ENCODE results near the gene SPOP.
"Not testable (repeated sequence)": the region's sequence is repeated elsewhere in the genome, so short reads cannot be mapped to it uniquely, and the experiment has no call there.

Gene SPOP

DNA sequence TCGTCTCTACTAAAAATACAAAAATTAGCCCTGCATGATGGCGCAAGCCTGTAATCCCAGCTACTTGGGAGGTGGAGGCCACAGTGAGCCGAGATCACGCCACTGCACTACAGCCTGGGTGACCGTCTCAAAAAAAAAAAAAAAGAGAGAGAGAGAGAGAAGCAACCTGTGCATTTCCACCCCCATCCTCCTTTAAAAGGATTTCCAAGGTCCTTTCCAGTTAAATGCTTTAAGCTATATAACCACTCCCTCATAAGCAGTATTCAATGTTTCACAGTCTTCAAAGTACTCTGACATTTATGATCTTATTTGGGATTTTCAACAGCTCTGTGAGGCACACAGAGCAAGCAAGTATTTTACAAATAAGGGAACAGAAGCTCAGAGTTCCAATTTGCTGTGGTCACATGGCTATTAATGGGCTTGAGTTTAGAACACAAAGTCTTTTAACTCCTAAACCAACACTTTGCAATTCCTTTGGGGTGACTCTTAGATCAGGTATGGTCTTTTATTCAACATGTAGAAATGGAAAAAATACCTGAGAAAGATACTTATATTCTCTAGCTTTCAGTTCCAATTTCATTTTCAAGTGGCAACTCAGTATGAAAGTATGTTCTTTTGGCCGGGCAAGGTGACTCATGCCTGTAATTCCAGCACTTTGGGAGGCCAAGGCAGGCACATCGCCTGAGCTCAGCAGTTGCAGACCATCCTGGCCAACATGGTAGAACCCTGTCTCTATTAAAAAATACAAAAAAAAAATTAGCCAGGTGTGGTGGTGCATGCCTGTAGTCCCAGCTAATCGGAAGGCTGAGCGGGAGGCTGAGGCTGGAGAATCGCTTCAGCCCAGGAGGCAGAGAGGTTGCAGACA is 31.3 kb downstream of the SPOP start:
- no peak for DNase-seq

DNA sequence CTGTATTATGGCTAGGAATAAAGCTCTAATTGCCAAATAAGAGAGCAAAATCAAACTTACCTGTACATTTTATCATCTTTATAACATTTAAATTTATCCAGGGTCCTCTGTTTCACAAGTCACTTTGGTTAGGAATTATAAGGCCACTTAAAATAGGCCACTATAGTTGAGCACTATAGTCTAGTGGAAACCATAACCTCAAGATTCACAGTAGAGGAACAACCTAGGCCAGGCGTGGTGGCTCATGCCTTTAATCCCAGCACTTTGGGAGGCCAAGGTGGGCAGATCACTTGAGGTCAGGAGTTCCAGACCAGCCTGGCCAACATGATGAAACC is 31.9 kb downstream of the SPOP start:
- not testable (repeated sequence) for DNase-seq

DNA sequence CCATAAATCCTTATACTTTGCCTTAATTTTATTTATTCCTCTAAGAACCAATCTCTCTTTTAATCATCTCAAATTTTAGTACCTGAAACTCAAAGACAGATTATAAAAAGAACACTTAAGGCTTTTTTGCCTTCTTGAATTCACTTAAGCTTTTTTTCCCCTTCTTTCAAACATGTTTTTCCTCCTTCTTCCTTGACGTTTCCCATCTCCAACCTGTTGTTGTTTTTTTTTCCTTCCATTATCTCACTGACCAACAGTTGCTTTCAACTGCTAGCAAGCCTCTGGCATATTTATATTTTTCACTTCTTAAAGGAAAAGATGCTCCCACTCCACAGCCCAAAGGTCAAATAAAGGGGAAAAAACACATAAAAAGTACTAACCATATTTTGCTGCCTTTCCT is 32.2 kb downstream of the SPOP start:
- DNase-seq: no peak

DNA sequence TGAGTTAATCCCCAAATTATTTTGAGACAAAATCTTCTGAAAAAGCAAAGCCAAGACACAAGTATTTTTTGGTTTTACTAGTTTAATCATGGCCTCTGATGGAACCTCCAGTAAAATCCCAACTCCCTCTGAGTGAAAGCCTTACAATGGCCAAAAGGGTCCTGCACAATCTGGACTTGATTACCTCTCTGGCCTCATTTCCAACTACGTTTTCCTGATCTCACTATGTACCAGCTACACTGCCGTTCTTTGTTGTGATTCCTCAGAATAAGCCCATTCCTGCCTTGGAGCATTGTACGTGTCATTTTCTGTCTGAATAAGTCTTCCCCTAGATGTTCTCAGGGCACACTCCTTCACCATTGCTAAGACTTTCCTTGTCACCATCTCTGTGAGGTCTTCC is 37.3 kb downstream of the SPOP start:
- no peak for DNase-seq

DNA sequence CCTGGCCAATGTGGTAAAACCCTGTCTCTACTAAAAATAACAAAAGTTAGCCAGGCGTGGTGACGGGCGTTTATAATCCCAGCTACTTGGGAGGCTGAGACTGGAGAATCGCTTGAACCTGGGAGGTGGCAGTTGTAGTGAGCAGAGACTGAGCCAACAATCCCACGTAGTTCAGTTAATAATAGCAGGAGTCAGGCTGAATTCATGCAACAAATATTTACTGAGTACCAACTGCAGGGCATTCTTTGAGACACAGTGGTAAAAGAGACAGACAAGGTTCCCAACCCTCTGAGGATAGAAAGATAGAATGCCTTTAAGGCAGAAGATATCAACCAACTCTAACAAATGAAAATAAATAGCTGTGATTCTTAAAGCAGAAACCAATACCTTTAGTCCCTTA is 39.1 kb downstream of the SPOP start:
- DNase-seq: no peak

DNA sequence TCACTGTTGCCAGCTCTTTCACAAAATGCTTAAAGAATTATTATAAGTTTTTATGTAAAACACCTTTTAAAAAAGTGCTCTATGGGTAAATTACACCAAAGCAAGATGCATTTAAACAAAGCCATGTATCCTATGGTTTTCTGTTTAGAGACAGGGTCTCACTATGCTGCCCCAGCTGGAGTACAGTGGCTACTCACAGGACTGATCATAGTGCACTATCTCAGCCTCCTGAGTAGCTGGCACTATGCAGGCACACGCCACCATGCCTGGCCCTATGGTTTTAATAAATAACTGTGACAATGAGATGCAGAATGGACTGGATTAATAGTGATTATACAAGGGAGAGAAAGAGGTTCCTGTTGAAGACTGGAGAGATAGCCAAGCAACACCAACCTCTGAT is 40.2 kb downstream of the SPOP start:
- DNase-seq: no peak

DNA sequence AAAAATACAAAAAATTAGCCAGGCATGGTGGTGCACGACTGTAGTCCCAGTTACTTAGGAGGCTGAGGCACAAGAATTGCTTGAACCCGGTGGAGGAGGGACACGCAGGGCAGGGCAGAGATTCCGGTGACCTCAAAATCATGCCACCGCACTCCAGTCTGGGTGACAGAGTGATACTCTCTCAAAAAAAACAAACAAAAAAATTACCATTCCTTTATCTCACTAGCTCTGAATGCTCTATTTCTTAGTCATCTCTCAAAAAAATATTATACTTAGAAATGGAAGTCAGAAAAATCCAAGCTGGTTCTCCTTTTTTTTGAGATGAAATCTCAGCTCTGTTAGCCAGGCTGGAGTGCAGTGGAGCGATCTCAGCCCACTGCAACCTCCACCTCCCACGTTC is 40.8 kb downstream of the SPOP start:
- DNase-seq: no peak

DNA sequence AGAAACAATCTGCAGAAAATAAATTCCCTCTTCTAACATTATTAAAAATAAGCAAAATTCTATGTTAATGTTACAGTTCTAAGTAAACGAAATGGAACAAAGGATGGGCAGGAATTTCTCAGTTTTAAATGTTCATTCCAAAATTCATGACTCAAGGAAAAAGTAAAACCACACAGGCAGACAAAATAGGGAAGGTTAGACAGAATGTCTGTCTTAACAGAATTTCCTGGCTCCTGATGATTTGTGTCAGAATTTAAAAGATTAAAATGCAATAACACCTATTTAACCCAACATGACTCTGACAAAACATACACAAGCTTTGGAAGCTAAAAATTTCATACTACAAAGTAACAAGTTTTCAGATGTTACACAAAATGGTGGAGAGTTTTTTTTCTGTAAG is 42.8 kb downstream of the SPOP start:
- DNase-seq: no peak

DNA sequence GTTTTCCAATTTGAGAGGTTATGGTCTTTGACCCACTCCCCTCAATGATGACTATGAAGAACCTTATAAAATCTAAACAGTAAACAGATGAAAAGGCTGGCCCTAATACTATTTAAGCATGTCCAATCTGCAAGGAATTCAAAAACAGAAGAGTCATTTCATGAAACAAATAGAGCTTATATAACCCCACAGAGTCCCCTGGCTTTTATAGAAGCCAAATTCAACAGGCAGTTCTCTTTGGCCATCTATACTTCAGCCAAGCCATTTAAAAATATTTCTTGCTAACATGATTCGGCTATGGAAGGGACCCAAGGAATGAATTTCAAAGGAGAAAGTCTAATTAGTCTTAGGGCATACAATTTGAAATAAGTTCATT is 43.4 kb downstream of the SPOP start:
- DNase-seq: peak in 1 of 2 donors; percentile 14

DNA sequence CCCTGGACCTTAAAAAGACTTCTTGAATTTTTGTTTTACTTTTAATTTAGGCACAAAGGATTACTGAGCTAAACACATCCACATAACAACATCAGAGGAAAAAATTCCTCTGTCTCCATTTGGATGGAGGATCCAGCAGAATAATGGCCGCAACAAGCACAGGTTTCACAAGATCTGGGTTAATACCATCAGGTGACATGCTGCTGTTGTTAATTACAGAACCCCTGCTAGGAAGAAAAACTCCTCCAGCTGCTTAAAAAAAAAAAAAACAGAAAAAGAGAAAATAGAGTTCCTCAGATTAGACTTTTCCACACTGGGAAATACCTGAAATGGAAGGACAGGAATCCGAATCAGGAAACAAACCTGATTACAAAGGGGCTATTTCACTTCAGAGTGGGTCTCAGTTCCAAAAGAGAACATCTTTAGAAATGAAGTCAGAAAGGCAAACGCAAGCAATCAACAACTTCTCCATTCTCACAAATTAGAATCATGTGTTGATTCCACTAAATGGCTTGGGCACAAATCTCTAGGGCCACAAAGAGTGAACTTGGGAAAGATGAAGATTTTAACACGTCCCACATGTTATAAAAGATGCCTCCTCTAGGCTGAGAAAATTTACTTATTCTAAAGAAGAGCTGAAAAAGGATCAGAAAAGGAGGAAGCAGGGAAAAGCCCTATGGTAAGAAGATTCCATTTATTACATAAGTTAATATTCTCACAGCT is 44.0 kb downstream of the SPOP start:
- no peak for DNase-seq

DNA sequence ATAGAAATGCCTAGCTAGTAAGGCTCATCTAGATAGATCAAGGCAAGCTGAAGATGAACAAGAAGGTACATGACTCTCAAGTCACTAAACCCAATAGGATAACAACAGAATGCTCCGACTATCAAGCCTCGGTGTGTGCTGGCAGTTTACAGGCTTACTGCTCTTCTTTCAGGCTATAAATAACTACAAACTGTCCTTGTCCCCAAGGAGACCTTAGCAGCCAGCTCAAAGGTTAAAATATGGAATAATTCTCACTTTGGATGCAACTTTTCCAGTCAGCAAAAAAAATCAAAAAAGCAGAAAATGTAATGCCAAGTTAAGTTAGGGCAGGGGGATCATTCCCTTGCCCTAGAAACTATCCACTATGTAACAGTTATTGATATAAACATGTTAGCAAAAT is 44.6 kb downstream of the SPOP start:
- DNase-seq: no peak

DNA sequence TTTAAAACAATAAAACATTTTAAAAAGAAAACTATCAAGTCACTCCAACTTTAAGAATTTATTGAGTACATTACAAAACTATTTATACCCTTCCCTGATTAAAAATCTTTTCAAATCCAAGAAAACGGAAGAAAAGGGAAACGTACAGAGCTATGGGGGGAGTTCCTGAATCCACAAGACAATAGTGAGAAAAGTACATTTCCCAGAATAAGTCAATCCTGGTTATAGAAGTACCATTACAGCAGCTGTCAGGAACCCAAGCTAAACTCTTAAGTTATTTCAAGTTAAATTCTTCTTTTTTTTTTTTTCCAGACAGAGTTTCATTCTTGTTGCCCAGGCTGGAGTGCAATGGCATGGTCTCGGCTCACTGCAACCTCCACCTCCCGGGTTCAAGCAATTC is 45.7 kb downstream of the SPOP start:
- no peak for DNase-seq

DNA sequence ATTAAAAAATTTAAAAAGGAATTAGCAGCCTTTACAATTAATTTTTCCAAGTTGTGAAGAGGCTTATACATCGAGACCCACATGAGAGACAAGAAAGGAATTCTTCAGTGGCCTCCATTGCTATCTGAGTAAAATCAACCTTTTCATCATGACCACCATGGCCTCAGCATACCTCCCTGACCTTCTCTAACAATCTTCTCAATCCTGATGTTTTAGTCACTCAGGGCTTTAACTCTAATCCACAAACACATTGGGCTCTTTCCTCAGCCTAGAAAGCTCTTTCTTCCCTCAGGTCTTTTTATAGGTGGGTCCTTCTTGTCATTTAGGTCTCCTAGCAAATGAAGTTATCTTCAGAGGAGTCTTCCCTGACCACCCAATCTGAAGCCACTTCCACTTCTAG is 46.4 kb downstream of the SPOP start:
- no peak for DNase-seq

DNA sequence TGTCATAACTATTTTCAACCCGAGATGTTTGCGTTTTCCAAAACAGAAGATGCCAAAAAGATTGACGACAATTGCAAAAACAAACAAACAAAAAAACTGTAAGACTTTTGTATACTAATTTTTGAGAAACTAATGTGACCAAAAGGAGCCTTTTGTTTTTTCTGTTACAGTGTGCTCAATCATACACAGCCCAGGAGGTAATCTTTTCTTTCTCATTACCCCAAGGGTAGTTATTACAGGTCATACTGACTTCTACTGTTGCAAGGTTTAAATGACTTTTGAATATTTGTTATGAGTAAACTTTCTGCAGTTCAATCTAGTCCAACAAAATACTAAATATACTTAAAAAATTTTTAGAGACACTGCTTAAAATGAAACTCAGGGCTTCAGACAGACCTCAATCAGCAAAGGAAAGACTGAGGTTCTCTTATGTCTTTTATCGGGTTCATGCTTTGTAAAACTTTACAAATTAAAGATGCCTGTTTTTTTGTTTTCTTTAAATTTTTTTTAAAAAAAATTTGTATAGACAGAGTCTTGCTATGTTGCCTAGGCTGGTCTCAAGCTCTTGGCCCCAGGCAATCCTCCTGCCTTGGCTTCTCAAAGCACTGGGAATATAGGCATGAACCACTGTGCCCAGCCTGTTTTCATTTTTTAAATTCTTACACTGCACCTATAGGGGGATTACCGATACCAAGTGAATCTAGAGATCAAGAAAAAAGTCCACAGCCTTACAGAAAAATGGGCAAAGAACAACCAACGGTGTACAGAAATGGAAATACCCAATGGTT is 47.6 kb downstream of the SPOP start:
- no peak for DNase-seq

DNA sequence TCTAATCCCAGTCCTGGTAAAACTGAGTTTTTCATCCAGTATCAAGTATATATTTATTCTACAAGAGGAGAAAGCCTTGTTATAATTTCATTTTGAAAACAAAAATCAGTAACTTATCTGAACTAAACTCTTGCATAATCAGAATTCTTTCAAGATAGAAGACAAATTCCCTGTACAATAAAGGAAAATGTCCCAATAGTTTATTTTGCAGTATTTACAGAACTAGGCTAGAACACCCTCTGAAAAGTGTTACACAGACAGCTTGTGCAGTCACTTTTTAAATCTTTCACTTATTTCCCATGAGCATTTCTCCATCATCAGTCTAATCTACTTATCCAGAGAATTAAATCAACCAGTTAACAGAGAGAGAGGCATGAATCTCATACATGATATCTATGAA is 48.5 kb downstream of the SPOP start:
- DNase-seq: no peak

DNA sequence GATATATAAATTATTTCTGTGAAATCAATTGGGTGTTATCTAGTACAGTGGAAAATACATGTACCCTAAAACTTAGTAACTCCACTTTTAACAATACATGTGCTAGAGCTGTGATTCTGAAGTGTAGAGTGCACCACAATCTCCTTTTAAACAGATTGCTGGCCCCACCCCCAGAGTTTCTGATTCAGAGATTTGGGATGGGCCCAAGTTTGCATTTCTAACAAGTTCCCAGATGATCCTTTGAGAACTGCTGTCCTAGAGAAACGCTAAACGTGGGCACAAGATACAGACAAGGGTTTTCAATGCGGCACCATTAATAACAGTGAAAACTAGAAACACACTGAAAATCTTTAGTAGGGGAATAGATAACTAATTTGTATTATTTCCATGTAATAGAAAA is 53.0 kb downstream of the SPOP start:
- DNase-seq: no peak

DNA sequence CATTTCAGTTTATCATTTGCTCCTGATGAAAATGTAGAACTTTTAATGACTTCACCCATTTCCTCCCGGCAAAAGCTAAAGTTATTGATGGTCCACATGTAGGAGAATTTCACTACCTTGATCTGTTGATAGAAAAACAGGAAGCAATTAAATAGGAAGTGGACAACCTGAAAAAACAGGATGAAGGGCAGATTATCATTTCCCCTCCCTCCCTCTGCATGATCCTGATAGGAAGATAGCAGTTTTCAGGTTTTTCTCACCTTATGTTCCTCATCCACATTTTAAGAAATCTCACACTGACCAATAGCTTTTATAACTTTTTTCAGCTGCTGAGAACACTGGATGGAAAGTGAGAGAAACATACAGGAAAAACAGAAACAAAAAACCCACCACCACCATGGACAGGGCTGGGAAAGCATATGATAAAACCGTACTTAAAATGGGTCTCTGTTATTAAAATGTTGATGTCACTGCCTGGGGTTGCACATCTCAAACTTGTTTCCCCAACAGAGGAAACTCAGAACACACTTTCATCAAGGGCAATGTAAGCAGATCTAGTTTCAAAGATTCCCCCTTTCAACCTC is 55.9 kb downstream of the SPOP start:
- no peak for DNase-seq

DNA sequence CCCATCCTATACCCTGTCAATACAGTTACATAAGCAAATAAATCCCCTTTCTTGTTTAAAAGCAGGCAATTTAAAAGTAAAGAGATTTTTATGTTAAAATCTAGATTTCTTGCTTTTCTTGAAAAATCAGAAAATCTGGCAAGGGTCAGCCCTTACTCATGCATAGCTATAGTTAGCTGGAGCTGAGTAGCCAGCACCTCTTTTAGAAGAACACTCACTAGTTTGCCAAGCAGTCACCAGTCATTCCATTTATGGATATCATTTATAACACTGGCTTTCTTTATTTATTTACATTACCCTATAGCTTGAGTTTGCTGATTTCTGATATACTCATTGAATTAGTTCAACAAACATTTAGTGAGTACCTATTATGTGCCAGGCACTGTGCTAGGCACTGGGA is 56.5 kb downstream of the SPOP start:
- DNase-seq: no peak

DNA sequence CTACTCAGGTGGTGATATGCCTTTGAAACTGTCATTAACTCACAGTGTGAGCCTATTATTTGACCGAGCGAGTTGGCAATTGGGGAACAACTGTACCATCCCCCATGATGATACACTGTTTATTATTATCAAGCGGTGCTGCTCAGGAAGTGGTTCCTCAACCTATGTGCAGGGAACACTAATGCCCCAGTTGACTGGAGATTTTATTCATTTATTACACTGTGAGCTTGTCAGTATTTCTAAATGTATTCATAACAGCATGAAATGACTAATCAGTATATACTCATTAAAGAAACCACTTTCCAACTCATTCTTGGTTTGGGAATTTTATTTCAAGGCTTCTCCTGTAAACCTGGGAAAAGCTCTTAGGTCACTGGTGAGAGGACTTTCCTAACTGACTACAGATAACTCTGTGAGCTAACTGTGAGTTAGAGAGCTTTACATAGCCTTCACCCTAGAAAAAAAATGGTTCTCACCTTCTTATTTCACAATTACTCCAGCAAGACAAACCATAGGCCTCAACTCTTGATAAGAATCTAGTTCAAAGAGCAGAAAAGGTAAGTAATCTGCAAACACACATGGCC is 59.8 kb downstream of the SPOP start:
- no peak for DNase-seq

DNA sequence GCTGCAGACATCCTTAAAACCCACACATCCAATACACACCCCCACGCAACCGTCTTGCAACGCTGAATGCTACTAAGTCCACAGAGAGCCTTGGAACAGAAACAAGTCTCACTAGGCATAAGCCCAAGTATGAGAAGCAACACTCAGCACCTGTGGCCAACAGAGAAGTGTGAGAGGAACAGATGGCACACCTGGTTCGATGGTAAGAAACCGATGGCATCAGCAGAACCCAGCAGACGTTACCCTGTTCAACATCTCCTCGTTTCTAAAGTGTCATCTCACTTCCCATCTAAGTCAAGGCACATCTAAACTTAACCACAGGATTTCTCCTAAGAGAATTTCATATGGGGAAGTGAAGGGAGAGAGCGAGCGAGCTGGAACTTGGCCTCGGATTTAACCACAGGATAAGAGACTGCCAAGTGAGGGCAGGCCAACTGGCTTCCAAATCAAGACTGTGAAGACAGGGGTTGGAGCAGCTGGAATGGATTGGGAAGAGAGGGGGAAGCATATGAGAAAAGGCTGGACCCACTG is 61.2 kb downstream of the SPOP start:
- DNase-seq: peak in 1 of 2 donors; percentile 54

DNA sequence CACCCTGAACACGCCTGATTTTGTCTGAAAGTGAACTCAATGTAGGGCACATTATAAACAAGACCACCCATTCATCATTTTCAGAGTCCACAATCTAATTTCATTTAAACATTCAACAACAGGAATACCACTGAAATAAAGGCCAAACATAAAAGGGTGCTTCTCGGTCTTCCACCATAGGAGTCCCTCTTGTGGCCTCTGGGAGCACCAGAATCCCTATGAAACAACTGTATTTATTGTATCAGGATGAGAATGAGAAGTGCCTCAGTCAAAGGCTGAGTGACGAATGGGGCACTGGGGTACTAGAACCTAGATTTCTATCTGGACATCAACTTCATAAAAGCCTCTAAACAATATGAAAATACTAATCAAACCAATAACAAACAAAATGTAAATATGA is 61.8 kb downstream of the SPOP start:
- DNase-seq: peak in 1 of 2 donors; percentile 4

DNA sequence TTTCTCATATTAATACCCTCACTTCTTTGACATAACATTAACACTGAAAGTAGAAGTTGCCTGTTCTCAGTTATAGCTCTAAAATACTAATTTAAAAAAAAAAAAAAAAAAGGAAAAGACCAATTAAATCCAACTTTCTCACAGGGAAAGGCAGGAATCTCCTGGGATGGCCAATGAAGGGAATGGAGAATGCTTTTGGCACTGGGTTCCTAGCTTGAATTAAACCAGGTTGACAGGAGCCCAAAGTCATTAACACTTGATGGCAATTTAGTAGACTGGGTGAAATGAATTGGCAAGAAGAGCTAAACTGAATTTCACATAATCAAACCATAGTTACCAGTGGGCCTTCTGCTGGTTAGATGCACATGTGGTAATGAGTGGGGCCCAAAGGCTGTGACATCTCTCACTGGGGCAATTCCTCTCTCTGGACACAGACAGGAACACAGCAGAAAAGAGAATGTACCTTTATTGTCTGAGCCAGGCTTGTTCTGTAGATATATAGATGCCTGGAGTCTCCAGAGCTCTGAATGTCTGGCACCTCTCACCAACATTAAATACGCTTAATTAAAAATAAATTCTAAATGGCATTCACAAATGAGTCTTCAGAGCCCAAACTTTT is 64.6 kb downstream of the SPOP start:
- DNase-seq: no peak
